Ramos (cell line): ENCODE results near the gene HIRA.
"Not testable (repeated sequence)": the region's sequence is repeated elsewhere in the genome, so short reads cannot be mapped to it uniquely, and the experiment has no call there.

ENCODE experiments used
- in situ Hi-C: fragments of 300-500 bp; cut with MboI; formaldehyde crosslinking; loops from one replicate; pipeline ENCODE4 v1.14.3; 2022; ENCODE audit warnings: low sequenced_read_pairs; ENCODE audit not compliant: unreplicated experiment

HIRA gene

GRCh38 chr22:19341500-19341899 lies 90.0 kb downstream of the HIRA start:
- in situ Hi-C loops = no loop called here

GRCh38 chr22:19337137-19337536 lies 94.4 kb downstream of the HIRA start:
- in situ Hi-C loops = no loop called here

- in situ Hi-C loops = no loop called here
Observed at GRCh38 chr22:19336133-19337075, 95.1 kb downstream of the HIRA start.

GRCh38 chr22:19331975-19332374 lies 99.6 kb downstream of the HIRA start:
- in situ Hi-C loops = no loop called here

GRCh38 chr22:19331474-19331873 lies 100.1 kb downstream of the HIRA start:
- in situ Hi-C loops = no loop called here

- in situ Hi-C loops = no loop called here
Observed at GRCh38 chr22:19330865-19331418, 100.6 kb downstream of the HIRA start.

GRCh38 chr22:19330205-19330604 lies 101.3 kb downstream of the HIRA start:
- in situ Hi-C loops = not testable (repeated sequence)

- in situ Hi-C loops = no loop called here
Observed at GRCh38 chr22:19329454-19329853, 102.1 kb downstream of the HIRA start.

GRCh38 chr22:19325296-19325948 lies 106.1 kb downstream of the HIRA start:
- in situ Hi-C loops = no loop called here

GRCh38 chr22:19323420-19323819 lies 108.1 kb downstream of the HIRA start:
- in situ Hi-C loops = not testable (repeated sequence)

- in situ Hi-C loops = no loop called here
Observed at GRCh38 chr22:19321757-19322156, 109.8 kb downstream of the HIRA start.

GRCh38 chr22:19320136-19320535 lies 111.4 kb downstream of the HIRA start:
- in situ Hi-C loops = not testable (repeated sequence)

GRCh38 chr22:19319281-19319680 lies 112.3 kb downstream of the HIRA start:
- in situ Hi-C loops = no loop called here

GRCh38 chr22:19317865-19318264 lies 113.7 kb downstream of the HIRA start:
- in situ Hi-C loops = no loop called here

- in situ Hi-C loops = no loop called here
Observed at GRCh38 chr22:19307872-19308271, 123.7 kb downstream of the HIRA start.

- in situ Hi-C loops = not testable (repeated sequence)
Observed at GRCh38 chr22:19306535-19306934, 125.0 kb downstream of the HIRA start.

GRCh38 chr22:19304547-19304946 lies 127.0 kb downstream of the HIRA start:
- in situ Hi-C loops = no loop called here

- in situ Hi-C loops = no loop called here
Observed at GRCh38 chr22:19303785-19304184, 127.7 kb downstream of the HIRA start.

GRCh38 chr22:19295733-19296132 lies 135.8 kb downstream of the HIRA start:
- in situ Hi-C loops = loop anchor here (10.0 kb wide), 1 partner anchor 329 kb away; no protein-coding TSS in a partner anchor

GRCh38 chr22:19292458-19293230 lies 138.9 kb downstream of the HIRA start:
- in situ Hi-C loops = loop anchor here (10.0 kb wide), 1 partner anchor 332 kb away; no protein-coding TSS in a partner anchor
